ENCODE data around the gene KLRF2. TPM values are rescaled to one million over a fixed set of nuclear protein-coding genes. Genes with fewer than 3 reads are reported as not detected.

The KLRF2 gene
- total RNA-seq, 1 donor from 2014 or later, result not detected

DNA sequence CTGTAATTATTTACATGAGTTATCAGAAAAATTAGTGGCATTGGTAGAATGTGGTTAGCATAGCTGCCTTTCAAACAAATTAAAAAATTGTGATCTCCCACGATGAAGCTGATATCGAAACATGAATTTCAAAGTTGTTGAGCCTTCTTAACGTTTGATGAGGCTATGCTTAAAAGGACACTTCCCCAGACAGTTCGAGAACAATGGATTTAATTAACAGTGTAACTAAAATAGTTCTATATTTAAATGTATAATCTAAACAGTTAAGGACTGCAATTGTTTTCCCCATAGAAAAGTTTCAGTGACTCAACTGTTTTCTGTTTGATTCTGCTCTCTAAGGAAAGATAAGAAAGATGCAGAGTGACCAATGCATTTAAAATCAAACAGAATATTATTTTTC lies 13.8 kb upstream of the KLRF2 start:
- Mint-ChIP-seq H3K9me3 (no peaks in the 10 kb centered on the region), H3K4me3 (no peak overlapping the region), H3K27ac (no peak overlapping the region), H3K36me3 (no peaks in the 10 kb centered on the region), H3K27me3 (ENCODE audit: insufficient read depth, low read depth) (no peaks in the 10 kb centered on the region), H3K4me1 (peaks cover 10% of the 10 kb centered on the region)
- Histone ChIP-seq H3K27me3 (no peaks in the 10 kb centered on the region), H3K4me1 (peaks cover 29% of the 10 kb centered on the region), H3K79me2 (ENCODE audit: low read depth) (no peaks in the 10 kb centered on the region), H3K27ac (no peak overlapping the region), H3K4me3 (no peak overlapping the region), H3K36me3 (no peaks in the 10 kb centered on the region), H3F3A (ENCODE audit: low read depth) (peaks cover 8% of the 10 kb centered on the region), H3K4me2 (no peak overlapping the region), H4K20me1 (ENCODE audit: low read depth) (no peaks in the 10 kb centered on the region), H3K9me3 (ENCODE audit: low read depth) (no peaks in the 10 kb centered on the region), H2AFZ (replicated peaks) (no peak overlapping the region), H3K9ac (no peak overlapping the region)
- DNase-seq (ENCODE audit: low spot score), result no peak
- no peak for TF ChIP-seq EZH2phosphoT487 (IDR thresholded peaks at IDR 0.05)
- TF ChIP-seq EZH2 (IDR thresholded peaks at IDR 0.05), result no peak
- TF ChIP-seq, protein P1, sequence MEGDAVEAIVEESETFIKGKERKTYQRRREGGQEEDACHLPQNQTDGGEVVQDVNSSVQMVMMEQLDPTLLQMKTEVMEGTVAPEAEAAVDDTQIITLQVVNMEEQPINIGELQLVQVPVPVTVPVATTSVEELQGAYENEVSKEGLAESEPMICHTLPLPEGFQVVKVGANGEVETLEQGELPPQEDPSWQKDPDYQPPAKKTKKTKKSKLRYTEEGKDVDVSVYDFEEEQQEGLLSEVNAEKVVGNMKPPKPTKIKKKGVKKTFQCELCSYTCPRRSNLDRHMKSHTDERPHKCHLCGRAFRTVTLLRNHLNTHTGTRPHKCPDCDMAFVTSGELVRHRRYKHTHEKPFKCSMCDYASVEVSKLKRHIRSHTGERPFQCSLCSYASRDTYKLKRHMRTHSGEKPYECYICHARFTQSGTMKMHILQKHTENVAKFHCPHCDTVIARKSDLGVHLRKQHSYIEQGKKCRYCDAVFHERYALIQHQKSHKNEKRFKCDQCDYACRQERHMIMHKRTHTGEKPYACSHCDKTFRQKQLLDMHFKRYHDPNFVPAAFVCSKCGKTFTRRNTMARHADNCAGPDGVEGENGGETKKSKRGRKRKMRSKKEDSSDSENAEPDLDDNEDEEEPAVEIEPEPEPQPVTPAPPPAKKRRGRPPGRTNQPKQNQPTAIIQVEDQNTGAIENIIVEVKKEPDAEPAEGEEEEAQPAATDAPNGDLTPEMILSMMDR (IDR thresholded peaks at IDR 0.05), result no peak

DNA sequence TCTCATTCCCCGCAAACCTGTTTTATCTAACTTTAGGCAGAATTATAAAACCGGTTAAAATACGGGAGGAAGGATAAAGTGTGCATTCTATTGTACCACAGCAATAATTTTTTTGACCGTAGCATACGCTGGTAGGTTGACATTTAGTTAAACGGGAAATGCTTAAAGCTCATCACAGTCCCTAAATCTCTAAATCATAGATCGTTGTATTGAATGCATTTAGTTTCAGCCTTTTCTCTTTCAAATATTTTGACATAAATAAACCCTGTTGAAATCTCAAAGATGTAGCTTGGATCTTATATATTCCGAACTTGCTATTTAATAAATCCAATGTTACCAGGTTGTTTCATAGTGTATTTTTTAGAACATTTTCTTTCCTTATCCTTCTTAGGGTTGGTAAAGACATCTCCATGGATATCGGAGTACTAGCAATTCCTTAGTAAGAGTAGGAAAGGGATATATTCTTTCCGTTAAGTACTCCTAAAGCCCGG lies 12.9 kb upstream of the KLRF2 start:
- Mint-ChIP-seq H3K9me3 (no peaks in the 10 kb centered on the region), H3K27ac (no peak overlapping the region), H3K4me3 (no peak overlapping the region), H3K27me3 (ENCODE audit: insufficient read depth, low read depth) (no peaks in the 10 kb centered on the region), H3K36me3 (no peaks in the 10 kb centered on the region), H3K4me1 (peaks cover 10% of the 10 kb centered on the region)
- H3F3A ChIP-seq (ENCODE audit: low read depth), result peaks cover 8% of the 10 kb centered on the region
- no peak for DNase-seq (ENCODE audit: low spot score)
- no peaks in the 10 kb centered on the region for H3K36me3 ChIP-seq
- H3K9ac ChIP-seq, result no peak overlapping the region
- no peak overlapping the region for H3K27ac ChIP-seq
- H3K4me3 ChIP-seq, result no peak overlapping the region
- no peaks in the 10 kb centered on the region for H3K9me3 ChIP-seq (ENCODE audit: low read depth)
- peaks cover 30% of the 10 kb centered on the region for H3K4me1 ChIP-seq
- H2AFZ ChIP-seq (replicated peaks), result no peak overlapping the region
- H4K20me1 ChIP-seq (ENCODE audit: low read depth), result no peaks in the 10 kb centered on the region
- TF ChIP-seq, protein P1 (IDR thresholded peaks at IDR 0.05), result no peak
- no peak for TF ChIP-seq EZH2phosphoT487 (IDR thresholded peaks at IDR 0.05)
- TF ChIP-seq EZH2 (IDR thresholded peaks at IDR 0.05), result no peak
- no peaks in the 10 kb centered on the region for H3K79me2 ChIP-seq (ENCODE audit: low read depth)
- no peaks in the 10 kb centered on the region for H3K27me3 ChIP-seq
- H3K4me2 ChIP-seq, result no peak overlapping the region

DNA sequence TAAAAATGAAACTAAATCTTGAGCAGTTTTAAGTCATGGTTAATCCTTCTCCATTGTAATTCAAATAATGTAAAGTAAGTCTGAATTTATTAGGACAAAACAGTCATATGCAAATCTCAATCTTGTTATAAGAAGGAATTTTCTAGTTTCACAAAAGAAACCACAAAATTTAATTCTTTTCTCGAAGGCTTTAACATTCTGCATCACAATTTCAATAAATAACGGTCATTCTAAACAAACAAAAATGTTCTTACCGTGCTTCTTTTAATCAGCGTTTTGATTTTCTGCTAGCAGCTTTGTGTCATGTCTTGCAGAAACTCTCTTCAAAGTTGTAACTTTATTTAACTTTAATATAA lies 12.4 kb upstream of the KLRF2 start:
- no peak overlapping the region for H2AFZ ChIP-seq (replicated peaks)
- TF ChIP-seq EZH2phosphoT487 (IDR thresholded peaks at IDR 0.05) (no peak), EZH2 (IDR thresholded peaks at IDR 0.05) (no peak)
- TF ChIP-seq, protein P1 (IDR thresholded peaks at IDR 0.05), result no peak
- H3K79me2 ChIP-seq (ENCODE audit: low read depth), result no peaks in the 10 kb centered on the region
- no peaks in the 10 kb centered on the region for H3K36me3 Mint-ChIP-seq
- no peaks in the 10 kb centered on the region for H3K9me3 Mint-ChIP-seq
- H3K4me2 ChIP-seq, result no peak overlapping the region
- no peaks in the 10 kb centered on the region for H4K20me1 ChIP-seq (ENCODE audit: low read depth)
- H3K9me3 ChIP-seq (ENCODE audit: low read depth), result no peaks in the 10 kb centered on the region
- peaks cover 10% of the 10 kb centered on the region for H3K4me1 Mint-ChIP-seq
- H3K36me3 ChIP-seq, result no peaks in the 10 kb centered on the region
- H3K4me1 ChIP-seq, result peaks cover 30% of the 10 kb centered on the region
- DNase-seq (ENCODE audit: low spot score), result no peak
- no peak overlapping the region for H3K4me3 ChIP-seq
- H3K27me3 ChIP-seq, result no peaks in the 10 kb centered on the region
- no peak overlapping the region for H3K4me3 Mint-ChIP-seq
- no peak overlapping the region for H3K9ac ChIP-seq
- H3K27ac ChIP-seq, result no peak overlapping the region
- H3K27ac Mint-ChIP-seq, result no peak overlapping the region
- no peaks in the 10 kb centered on the region for H3K27me3 Mint-ChIP-seq (ENCODE audit: insufficient read depth, low read depth)
- H3F3A ChIP-seq (ENCODE audit: low read depth), result peaks cover 8% of the 10 kb centered on the region
